ENCODE data around the gene WDR90.

The WDR90 gene

DNA sequence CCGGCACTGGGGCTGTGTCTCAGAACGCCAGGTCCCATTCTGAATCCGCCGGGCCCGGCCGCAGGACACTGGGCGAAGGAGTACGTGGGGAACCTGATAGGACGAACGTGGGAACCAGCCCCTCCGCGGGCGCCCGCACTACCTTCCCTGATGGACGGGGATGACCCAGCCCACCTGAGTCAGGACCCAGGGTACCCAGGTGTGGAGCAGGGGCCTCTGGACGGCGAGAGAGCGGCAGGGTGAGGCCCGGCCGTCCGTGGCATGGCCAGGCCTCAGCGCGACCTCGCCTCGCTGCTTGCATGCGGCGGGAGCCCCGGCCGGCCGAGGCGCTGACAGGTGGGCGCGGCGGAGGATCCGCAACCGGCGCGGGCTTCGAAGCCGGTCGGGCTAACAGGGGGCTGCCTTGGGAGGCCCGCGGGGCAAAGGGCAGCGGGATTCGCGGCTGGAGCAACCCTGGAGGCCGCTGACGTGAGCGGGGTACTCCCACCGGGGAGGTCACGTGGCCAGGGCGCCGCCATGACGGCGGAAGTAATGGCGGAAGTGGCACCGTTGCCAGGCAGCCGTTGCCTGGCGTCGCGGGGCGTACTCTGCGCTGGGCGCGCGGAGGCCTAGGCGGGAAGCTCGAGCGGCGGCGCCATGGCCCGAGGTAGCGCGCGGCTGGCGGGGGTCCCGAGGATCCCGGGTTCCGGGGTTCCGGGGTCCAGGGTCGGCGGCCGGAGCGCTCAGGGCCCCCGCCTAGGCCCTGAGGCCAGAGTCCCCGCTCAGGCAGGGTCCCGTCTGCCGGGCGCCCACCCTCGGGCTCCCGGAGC lies at the start of gene WDR90:
WDR90 (plus strand) TSS at position 585 of the 809 bp plus-strand sequence; CDS start at position 637, 52 bp downstream.
- peak; percentile 95 for DNase-seq (ENCODE audit: low spot score)

DNA sequence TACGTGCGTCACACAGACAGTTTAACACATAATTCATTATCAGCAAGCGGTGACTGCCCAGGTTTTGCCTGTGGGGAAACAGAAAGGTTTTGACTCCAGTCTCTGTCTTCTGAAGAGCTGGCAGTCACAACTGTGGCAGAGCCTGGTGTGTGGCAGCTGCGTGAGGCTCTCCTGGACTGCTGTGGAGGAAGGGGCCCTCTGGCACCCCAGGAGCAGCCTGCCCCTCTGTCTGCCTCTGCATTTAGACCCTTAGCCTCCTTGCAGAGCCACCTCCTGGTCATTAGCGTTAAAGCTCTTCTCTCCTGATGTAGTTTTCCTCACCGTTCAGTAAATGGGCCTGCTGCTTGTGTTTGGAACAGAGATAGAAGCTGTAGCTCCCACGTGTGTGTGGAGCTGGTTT lies 48.4 kb upstream of the WDR90 start:
- DNase-seq (ENCODE audit: low spot score): no peak

DNA sequence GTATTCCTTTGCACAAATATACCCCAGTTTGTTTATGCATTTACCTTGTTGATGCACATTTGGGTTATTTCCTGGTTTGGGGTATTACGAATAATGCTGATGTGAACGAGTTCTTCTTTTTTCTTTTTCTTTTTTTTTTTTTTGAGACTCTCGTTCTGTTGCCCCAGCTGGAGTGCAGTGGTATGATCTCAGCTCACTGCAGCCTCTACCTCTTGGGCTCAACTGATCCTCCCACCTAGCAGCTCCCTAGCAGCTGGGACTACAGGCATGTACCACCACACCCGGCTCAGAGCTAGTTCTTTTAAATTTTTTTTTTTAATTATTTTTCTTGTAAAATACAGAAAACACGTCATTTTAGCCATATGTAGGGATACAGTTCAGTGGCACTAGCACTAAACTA lies 45.2 kb upstream of the WDR90 start:
- DNase-seq (ENCODE audit: low spot score): no peak

DNA sequence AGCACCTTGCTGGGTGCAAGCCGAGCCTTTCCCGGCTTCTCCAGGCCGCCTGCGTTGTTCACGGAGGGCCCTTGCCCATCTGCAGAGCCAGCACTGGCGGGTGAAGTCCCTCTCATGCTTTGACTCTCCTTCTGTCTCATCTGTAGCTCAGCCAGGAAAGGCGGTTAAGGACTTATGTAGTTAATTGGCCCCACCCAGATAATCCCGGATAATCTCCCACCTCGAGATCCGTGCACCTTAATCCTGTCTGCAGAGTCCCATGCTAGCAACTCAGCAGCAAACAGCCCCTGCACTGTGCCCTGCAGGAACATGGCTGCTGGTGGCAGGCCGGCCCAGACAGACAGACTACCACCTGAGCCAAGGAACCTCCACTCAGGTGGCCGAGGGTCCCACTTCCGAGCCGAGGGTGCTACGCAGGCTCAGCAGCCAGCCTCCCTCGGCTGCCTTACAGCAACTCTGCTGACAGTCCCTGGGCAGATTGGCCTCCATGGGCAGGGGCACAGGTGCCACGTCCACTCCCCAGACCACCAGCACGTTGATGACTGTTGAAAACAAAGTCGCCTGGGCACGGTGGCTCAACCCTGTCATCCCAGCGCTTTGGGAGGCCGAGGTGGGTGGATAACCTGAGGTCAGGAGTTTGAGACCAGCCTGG lies 42.4 kb upstream of the WDR90 start:
- no peak for DNase-seq (ENCODE audit: low spot score)

DNA sequence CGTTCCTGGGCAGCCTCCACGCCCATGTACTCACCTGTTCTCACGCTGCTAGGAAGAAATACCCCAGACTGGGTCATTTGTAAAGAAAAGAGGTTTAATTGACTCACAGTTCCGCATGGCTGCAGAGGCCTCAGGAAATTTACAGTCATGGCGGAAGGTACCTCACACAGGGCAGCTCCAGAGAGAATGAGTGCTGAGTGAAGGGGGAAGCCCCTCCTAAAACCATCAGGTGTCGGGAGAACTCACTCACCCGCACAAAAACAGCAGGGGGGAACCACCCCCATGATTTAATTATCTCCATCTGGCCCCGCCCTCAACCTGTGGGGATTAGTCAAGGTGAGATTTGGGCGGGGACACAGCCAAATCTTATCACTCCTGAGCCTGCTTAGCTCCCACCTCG lies 41.1 kb upstream of the WDR90 start:
- no peak for DNase-seq (ENCODE audit: low spot score)

DNA sequence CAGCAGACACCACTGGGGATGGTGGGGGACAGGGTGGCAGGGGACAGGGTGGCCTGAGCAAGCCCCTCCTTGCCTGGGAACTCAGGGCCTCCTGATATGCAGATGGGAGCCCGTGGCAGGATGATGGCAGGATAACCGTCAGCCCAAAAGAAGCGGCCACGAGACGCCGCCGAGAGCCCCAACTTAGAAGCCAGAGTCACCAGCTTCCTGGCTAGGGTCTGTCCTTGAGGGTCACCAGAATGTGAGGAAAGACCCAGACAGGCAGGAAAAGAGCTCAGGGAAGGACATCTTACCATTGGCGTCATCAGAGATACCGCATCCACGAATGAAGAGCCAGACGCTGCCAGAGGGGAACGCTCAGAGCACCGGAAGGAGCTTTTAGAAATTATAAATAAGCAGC lies 39.8 kb upstream of the WDR90 start:
- no peak for DNase-seq (ENCODE audit: low spot score)

DNA sequence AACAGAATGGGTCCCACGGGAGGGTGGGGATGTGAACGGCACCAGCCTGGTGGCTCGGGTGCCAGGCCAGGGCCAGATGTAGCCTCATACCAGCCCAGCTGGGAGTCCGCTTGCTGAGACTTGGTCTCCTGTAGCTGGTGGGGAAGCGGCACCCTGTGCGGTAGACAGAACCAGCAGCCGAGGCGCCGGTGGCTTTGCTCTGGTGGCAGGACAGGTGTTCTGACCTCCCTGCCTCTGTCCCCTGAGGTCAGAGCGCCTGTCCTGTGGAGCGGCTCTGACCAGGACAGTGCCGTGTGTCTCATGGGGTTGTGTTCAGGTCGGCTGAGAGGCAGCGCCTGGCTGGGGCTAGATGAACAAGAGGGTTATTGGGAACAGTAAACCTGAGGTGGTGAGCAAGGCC lies 39.2 kb upstream of the WDR90 start:
- DNase-seq (ENCODE audit: low spot score): no peak

DNA sequence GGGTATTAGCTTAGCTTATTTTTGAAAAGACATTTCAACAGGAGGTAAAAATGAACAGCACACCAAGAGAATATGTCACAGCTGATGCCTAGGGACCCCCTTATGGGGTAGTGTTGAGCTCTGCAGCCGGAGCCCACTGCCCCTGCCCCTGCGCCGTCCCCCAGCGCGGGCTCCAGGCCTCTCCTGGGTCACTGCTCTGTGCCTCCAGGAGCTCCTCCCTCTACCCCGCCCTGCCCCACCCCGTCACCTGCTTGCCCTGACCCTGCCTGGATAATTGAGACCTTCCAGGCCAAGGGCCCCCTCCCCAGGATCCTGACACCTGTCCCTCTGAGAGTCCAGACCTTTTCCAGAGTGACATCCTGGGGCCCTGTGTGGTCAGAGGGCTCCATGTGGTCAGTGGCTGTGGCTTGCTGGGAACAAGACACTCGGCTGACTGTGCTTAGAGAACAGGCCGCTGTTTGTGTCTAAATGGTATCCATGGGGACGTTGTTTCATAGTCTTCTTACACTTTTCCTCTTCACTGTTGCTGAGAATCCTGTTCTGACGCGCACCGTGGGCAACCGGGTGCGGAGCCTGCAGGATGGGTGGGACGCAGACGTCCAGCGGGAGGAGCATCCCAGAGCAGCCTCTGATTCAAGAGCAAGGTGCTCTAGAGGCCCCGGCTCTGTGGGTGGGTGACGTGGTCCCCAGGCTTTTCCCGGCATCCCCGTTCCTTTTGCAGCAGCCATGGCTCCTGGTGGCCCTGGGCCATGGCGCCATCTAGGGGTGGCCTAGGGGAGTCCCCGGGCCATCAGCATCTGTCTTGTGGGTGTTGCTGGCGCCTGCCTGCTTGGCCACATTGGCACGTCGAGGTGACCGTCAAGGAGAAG lies 38.4 kb upstream of the WDR90 start:
- DNase-seq (ENCODE audit: low spot score): no peak

DNA sequence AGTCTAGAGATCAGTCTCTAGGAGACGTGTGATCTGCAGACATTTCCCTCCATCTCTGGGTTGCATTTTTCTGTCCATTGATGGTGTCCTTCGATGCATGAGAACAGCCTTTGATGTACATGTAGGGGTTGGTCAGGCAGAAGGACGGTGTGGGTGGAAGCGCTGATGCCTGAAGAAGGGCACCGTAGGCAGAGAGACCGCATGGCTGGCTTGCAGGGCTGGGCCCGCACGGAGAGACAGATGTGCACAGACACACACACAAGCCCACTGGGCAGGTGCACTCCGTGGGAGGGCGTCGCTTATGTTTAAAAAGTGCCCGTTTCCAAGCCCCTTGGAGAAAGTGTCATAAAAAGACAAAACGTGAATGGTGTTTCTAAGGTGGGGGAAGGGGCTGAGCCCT lies 34.0 kb upstream of the WDR90 start:
- DNase-seq (ENCODE audit: low spot score): no peak

DNA sequence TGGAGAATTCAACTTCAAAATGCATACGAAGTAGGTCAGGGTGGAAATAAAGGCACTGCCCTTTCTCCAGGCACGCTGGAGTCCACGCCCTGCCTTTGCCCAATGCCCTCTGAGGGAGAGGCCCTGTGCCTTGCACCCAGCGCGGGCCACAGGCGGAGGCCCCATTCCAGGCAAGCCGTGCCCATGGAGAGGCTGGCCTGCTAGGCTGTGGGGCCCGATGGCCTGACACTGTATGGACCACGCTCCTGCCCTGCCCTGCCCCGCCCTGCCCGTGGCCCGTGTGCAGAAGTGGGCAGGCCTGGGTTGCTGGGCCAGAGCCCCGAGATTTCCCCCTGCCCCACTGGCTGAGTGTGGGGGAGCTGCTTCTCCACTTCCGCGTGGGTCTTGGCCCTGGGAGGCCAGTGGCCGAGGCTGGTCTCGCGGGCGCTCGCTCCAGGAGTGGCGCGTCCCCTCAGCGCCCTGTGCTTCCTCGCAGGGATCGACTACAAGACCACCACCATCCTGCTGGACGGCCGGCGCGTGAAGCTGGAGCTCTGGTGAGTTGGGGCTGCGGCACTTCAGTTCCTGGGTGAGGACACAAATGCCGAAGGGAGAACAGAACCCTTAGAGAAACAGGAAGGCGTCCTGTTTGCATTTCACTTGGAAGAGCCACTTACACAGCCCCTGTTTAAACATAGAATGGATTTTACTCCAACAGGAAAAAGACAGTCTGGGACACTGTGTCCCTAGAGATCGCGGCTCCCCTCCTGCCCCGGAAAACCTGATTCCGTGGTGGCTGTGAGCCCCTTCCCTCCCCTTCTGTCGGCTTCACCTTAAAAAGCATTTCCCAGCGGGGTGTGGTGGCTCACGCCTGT lies 32.2 kb upstream of the WDR90 start:
- no peak for DNase-seq (ENCODE audit: low spot score)

DNA sequence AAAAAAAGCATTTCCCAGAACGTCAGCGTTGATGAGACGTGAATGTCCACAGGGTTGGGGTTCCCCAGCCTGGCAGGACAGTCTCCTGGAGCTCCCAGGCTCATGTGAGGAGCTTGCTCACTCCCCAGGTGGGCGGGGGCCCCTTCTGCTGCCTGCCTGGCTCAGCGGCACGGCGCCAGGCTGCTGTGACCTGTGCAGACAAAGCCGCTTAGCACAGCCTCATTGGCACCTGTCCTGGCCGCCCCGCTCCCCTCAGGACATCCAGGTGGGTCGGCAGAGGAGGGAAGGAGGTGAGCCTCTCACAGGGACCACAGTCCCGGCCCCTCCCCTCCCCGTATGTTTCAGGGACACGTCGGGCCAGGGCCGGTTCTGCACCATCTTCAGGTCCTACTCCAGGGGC lies 31.3 kb upstream of the WDR90 start:
- DNase-seq (ENCODE audit: low spot score): no peak

DNA sequence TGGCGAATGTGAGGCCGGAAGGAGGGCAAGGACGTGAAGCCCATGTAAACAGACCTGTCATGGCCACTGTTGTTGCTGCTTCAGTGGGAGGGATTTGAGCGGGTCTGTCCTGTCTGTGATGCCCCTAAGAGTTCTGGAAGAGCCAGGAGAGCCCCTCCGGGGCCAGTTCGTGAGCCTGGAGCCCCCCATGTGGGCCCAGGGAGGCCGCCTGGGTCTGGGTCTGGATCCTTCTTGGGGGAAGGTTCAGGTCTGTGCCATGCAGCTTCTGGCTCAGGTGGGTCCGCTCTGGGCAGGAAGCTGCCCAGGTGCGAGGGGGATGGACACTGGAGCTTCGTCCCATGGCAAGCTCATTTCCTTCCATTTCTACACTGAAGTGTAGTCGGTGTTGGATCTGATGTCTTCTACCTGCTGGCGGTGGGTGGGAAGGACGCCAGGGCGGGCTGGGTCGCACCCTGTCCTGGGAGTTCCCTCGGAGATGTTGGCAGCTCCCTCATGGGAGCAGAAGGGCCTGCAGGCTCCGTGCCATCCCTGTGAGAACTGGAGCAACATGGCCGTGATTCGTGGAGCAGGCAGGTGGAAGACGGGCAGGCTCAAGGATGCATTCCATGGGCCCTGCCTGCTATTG lies 29.6 kb upstream of the WDR90 start:
- DNase-seq (ENCODE audit: low spot score): no peak

DNA sequence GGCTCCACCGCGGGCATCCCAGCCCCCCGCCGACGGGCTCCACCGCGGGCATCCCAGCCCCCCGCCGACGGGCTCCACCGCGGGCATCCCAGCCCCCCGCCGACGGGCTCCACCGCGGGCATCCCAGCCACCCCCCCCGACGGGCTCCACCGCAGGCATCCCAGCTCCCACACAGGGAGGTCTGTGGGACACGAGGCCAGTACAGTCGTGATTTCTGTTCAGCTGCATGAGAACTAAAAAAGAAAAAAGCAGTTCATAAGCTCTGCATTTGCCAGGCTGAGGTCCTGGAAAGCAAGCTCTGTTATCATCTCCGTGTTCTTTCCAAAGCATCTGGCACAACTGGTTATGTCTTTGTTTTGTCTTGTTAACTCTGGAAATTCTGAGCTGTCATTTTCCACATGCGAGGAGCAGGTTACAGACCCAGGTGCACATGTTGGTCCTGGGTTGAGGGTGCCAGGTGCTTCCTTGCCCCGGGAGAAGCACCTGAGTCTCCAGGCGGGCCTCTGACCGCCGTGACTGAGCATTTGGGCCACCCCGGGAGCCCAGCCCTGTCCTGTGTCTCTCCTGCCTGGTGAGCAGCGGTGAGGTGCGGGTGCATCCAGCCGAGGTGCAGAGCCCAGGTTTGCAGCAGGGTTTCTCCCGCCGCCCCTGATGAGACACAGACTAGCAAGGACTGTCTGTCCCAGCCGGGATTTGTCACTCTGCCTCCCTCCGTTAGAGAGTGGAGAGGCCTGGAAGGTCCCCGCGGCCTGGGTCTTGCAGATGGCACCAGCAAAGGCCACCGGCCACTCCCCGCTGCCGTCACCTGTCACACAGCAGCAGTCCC lies 28.3 kb upstream of the WDR90 start:
- no peak for DNase-seq (ENCODE audit: low spot score)

DNA sequence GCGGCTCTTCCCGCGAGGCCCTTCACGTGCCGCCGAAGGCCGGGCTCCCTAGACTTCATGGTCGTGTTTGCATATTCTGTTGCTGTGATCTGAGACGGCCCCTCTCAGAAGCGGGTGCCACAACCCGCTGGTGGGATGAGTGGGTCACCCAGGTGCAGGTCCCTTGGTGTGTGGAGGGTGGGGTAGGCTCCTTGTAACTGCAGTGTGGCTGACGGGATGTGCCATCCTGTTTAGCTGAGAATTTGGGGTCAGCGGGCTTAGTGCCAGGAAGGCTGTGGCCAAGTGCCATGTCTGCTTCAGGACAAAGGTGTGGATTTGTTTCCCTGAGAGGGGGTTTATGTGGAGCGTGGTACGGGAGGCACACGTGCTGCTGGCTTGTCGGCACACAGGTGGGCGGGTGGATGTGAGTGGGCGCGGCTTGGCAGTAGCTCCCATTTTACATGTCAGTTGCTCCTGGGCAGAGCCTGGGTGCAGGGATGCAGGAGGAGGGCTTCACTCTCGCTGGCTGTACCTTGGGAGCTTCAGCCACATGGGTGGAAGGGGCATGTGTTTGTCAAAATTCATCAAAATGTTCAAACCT lies 27.5 kb upstream of the WDR90 start:
- no peak for DNase-seq (ENCODE audit: low spot score)

DNA sequence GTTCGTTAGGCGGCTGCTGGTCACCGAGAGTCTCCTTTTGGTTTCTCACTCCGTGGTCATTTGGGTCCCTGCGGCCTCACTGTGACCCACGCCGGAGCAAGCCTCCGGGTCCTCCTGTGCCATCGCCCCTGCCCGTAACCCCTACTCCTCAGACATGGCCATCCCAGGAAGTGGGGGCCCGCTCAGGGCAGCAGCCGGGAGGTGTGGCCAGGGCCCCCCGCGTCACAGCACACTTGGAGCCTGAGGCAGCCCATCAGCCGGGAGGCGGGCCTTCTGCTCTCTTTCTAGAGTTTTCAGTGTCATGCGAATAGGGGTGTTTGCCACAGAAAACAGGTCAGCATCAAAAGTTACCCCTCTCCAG lies 26.3 kb upstream of the WDR90 start:
- no peak for DNase-seq (ENCODE audit: low spot score)

DNA sequence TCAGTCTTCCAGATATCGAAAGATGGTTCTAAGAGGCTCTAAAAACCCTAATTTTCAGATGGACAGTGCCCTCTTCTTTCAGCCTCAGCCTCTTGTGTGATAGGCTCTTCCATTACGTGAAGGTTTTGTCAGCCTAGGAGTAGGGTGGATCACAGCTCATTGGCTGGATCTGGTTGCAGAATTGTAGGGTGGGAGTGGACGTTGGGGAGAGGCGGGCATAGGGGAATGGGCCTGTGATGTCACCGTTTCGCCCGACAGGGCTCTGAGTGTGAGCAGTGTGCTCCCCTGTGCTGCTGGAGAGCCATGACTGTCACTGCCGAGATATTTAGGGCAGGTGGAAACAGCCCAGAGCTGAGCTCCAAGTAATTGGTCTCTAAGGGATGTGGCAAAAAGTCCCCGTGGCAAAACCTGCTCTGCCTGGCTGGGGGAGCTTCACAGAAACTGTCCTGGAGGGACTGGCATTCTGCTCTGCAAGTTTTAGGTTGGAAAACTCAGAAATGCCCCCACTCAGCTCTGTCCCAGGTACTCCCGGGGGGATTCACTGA lies 24.6 kb upstream of the WDR90 start:
- no peak for DNase-seq (ENCODE audit: low spot score)

DNA sequence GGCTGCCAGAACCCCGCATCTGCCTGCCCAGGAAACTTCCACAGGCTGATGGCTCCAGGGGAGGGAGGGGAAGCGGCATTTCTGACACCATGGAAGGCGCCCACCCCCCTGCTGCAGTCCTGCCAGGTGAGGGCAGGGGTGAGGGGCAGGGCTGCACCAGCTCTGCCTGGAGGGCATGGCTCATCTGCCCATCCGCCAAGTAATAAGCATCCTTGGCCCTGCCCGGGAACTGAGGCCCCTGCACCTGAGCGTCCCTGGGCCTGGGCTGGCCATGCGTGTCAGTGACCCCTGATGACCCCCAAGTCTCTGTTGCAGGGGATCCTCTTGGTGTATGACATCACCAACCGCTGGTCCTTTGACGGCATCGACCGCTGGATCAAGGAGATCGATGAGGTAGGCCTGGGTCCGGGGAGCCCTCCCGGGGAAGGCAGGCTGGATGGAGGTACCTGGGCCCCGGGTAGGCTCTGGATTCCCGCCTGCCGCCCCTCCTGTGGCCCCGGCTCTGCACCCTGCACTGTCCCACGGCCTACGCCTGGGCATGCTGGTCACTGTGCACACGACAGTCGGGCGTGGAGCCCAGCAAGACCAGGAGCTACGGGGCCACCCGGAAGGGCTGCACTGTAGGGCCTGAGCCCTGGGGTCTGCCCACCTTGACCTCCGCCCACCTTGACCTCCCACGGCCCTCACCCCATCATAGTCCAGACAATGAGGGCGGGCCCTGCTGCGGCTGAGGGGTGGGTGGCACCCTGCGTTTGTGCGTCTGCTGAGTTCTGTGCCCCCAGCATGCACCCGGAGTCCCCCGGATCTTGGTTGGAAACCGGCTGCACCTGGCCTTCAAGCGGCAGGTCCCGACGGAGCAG lies 23.8 kb upstream of the WDR90 start:
- DNase-seq (ENCODE audit: low spot score): no peak

DNA sequence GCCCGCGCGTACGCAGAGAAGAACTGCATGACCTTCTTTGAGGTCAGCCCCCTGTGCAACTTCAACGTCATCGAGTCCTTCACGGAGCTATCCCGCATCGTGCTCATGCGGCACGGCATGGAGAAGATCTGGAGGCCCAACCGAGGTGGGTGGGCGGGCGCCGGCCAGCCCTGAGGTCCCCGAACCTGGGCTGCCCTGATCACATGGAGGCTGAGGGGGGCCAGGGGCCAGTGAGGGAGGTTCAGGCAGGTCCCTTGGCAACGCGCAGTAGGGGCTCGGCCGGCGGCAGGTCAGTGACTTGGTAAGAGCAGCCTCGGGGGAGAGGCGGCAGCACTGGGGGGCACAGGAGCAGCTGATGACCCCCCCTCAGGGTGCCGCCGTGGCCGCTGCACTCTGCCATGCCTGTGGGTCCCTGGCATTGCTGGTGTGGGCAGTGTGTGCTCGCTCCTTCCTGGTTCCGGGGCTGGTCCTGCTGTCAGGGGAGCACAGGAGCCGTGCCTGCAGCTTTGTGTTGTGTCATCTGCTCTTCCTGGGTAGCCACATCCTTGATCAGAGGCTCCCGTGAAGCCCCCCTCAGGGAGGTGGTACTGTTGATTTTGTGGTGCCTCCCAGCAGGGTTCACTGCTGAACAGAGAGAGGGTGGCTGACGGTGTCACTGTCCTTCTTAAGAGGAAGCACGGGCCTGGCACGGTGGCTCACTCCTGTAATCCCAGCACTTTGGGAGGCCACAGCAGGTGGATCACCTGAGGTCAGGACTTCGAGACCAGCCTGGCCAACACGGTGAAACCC lies 23.0 kb upstream of the WDR90 start:
- DNase-seq (ENCODE audit: low spot score): no peak
